Neural cell (in vitro differentiated cells): ENCODE data around the gene PPAN. TPM values are rescaled to one million over a fixed set of nuclear protein-coding genes. Genes with fewer than 3 reads are reported as not detected.

ENCODE experiments used
- H2AFZ ChIP-seq: fragments of 200-600, 300-800 bp; sonication (generic), shearing (Covaris generic); 2 replicates; pipeline ENCODE4 v1.6.0; 2014; ENCODE audit warnings: low read depth, mild to moderate bottlenecking, antibody characterized with exemption, low read length, moderate library complexity
- H3F3A ChIP-seq: fragments of 200-600 bp; shearing (Covaris generic); 2 replicates; pipeline ENCODE4 v1.6.1; 2016; ENCODE audit warnings: mild to moderate bottlenecking, moderate library complexity, mixed read lengths, antibody characterized with exemption, low read length; ENCODE audit not compliant: insufficient read depth, poor library complexity, severe bottlenecking
- H3K27ac ChIP-seq: fragments of 200-600, 300-800 bp; sonication (generic), shearing (Covaris generic); 2 replicates; pipeline ENCODE4 v1.5.1; 2014; ENCODE audit warnings: mild to moderate bottlenecking, low read length, moderate library complexity
- H3K27me3 ChIP-seq: fragments of 300-800, 200-600 bp; sonication (generic), shearing (Covaris generic); 2 replicates; pipeline ENCODE4 v1.6.0; 2014; ENCODE audit warnings: mild to moderate bottlenecking, low read depth, low read length, moderate library complexity; ENCODE audit not compliant: insufficient read depth
- H3K36me3 ChIP-seq: fragments of 300-800, 200-600 bp; sonication (generic), shearing (Covaris generic); 2 replicates; pipeline ENCODE4 v1.5.1; 2014; ENCODE audit warnings: mild to moderate bottlenecking, antibody characterized with exemption, low read length, moderate library complexity; ENCODE audit not compliant: insufficient read depth
- H3K4me2 ChIP-seq: fragments of 300-800, 200-600 bp; sonication (generic), shearing (Covaris generic); 2 replicates; pipeline ENCODE4 v1.6.0; 2014; ENCODE audit warnings: mild to moderate bottlenecking, low read length
- H3K4me3 ChIP-seq: fragments of 300-800, 200-600 bp; sonication (generic), shearing (Covaris generic); 2 replicates; pipeline ENCODE4 v1.5.1; 2014; ENCODE audit warnings: mild to moderate bottlenecking, low read length, moderate library complexity
- H3K79me2 ChIP-seq: fragments of 200-600 bp; shearing (Covaris generic); replicated peaks from 2 replicates; pipeline ENCODE4 v1.6.0; 2014; ENCODE audit warnings: mild to moderate bottlenecking, low read length, moderate library complexity; ENCODE audit not compliant: insufficient read depth
- H3K9ac ChIP-seq: fragments of 300-800, 200-600 bp; sonication (generic), shearing (Covaris generic); 2 replicates; pipeline ENCODE4 v1.6.1; 2016; ENCODE audit warnings: mild to moderate bottlenecking, low read length, mixed read lengths
- H3K9me2 ChIP-seq: fragments of 200-600 bp; shearing (Covaris generic); 2 replicates; pipeline ENCODE4 v1.6.1; 2016; ENCODE audit warnings: mild to moderate bottlenecking, low read length, mixed read lengths; ENCODE audit not compliant: insufficient read depth
- H3K9me3 ChIP-seq: fragments of 200-600, 300-800 bp; sonication (generic), shearing (Covaris generic); 2 replicates; pipeline ENCODE4 v1.6.1; 2016; ENCODE audit warnings: mild to moderate bottlenecking, mixed run types, low read length, moderate library complexity, mixed read lengths
- H4K20me1 ChIP-seq: fragments of 200-600 bp; shearing (Covaris generic); 2 replicates; pipeline ENCODE4 v1.6.1; 2016; ENCODE audit warnings: mild to moderate bottlenecking, mixed run types; ENCODE audit not compliant: insufficient read depth
- EP300 ChIP-seq: fragments of 450-650 bp; conservative IDR thresholded peaks from 2 replicates; pipeline ENCODE4 v1.6.1; 2014; ENCODE audit warnings: antibody characterized with exemption, mild to moderate bottlenecking, moderate library complexity; ENCODE audit not compliant: poor library complexity, severe bottlenecking
- EZH2 ChIP-seq: fragments of 200-600, 300-800 bp; shearing (Covaris generic), sonication (generic); IDR thresholded peaks from 2 replicates; pipeline ENCODE4 v1.6.1; 2014; ENCODE audit warnings: antibody characterized with exemption, low read length, borderline replicate concordance, mild to moderate bottlenecking; ENCODE audit not compliant: insufficient read depth, poor library complexity, severe bottlenecking
- MXI1 ChIP-seq: fragments of 450-650 bp; conservative IDR thresholded peaks from 2 replicates; pipeline ENCODE4 v1.6.1; 2014; ENCODE audit warnings: antibody characterized with exemption, mild to moderate bottlenecking; ENCODE audit not compliant: poor library complexity, severe bottlenecking
- POLR2AphosphoS5 ChIP-seq: IDR thresholded peaks from 2 replicates; pipeline ENCODE4 v1.6.1; 2012
- RAD21 ChIP-seq: fragments of 450-650 bp; conservative IDR thresholded peaks from 2 replicates; pipeline ENCODE4 v1.6.1; 2014; ENCODE audit warnings: antibody characterized with exemption, mild to moderate bottlenecking, moderate library complexity
- SMC3 ChIP-seq: fragments of 450-650 bp; conservative IDR thresholded peaks from 2 replicates; pipeline ENCODE4 v1.6.1; 2014; ENCODE audit warnings: antibody characterized with exemption, mild to moderate bottlenecking, moderate library complexity; ENCODE audit not compliant: poor library complexity
- TAF1 ChIP-seq: IDR thresholded peaks from 2 replicates; pipeline ENCODE4 v1.6.1; 2012; ENCODE audit warnings: low read depth
- polyA minus RNA-seq: library from RNA; depleted of rRNA, polyadenylated mRNA; stranded (reverse); fragments of >200 nt; gene quantifications from 2 replicates; pipeline ENCODE4 v1.2.3, GENCODE V29; 2014
- polyA plus RNA-seq: library from polyadenylated mRNA; depleted of rRNA; stranded (reverse); fragments of >200 nt; gene quantifications from 2 replicates; pipeline ENCODE4 v1.2.3, GENCODE V29; 2014
- TF ChIP-seq, protein P1 (sequence below): IDR thresholded peaks from 2 replicates; pipeline ENCODE4 v1.6.1; 2012; ENCODE audit warnings: borderline replicate concordance
- TF ChIP-seq, protein P2 (sequence below): fragments of 450-650 bp; IDR thresholded peaks from 2 replicates; pipeline ENCODE4 v1.5.1; 2014; ENCODE audit warnings: antibody characterized with exemption, mild to moderate bottlenecking, moderate library complexity; ENCODE audit not compliant: poor library complexity, severe bottlenecking

The PPAN gene, protein sequence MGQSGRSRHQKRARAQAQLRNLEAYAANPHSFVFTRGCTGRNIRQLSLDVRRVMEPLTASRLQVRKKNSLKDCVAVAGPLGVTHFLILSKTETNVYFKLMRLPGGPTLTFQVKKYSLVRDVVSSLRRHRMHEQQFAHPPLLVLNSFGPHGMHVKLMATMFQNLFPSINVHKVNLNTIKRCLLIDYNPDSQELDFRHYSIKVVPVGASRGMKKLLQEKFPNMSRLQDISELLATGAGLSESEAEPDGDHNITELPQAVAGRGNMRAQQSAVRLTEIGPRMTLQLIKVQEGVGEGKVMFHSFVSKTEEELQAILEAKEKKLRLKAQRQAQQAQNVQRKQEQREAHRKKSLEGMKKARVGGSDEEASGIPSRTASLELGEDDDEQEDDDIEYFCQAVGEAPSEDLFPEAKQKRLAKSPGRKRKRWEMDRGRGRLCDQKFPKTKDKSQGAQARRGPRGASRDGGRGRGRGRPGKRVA
- polyA plus RNA-seq (13.9 and 15.1 TPM in 2 replicates), polyA minus RNA-seq (24.4 and 28.5 TPM in 2 replicates)

DNA sequence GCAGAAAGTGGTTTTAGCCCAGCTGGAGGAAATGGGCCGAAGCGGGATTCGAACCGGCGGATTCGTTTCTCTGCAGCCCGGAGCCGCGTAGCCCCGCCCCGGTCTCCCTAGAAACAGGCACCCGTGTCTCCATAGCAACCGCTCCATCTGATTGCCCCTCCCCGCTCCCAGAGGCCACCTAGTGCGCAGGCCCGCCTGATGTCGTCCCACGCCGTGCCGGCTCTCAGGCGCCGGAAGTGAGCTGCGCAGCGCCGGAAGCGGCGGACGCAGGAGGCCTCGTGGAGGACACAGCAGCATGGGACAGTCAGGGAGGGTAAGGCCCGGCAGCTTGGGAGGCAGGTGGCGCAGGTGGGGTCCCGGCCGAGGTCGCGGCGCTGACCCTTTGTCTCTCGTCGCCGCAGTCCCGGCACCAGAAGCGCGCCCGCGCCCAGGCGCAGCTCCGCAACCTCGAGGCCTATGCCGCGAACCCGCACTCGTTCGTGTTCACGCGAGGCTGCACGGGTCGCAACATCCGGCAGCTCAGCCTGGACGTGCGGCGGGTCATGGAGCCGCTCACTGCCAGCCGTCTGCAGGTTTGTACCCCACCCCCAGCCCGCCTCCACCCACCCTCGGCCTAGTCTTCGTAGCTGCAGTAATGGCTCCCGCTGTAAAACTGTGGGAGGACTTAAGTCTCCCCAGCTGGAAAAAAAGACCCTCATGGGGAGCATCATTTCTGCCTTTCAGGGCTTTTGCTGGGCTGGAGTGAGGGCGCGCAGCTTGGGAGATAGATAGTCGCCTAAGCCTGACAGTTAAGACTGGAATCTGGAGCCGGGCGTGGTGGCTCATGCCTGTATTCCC lies at the start of gene PPAN:
Gene PPAN, plus strand, starts transcription at position 263 of the 837 bp plus-strand sequence. Its CDS starts 33 bp downstream, at position 296.
- H2AFZ ChIP-seq = no peak within 1 kb of the TSS
- no peaks in the 10 kb centered on the region for H4K20me1 ChIP-seq
- peak within 1 kb of the TSS; percentile 52 for H3K27ac ChIP-seq
- peaks cover 12% of the 10 kb centered on the region for H3K79me2 ChIP-seq
- no peaks in the 10 kb centered on the region for H3K36me3 ChIP-seq
- H3K9me2 ChIP-seq = no peaks in the 10 kb centered on the region
- H3F3A ChIP-seq = no peaks in the 10 kb centered on the region
- no peak for TF ChIP-seq EZH2
- peak; percentile 90 for TF ChIP-seq POLR2AphosphoS5
- no peak for TF ChIP-seq SMC3
- peak; percentile 60 for TF ChIP-seq EP300
- TF ChIP-seq TAF1 = no peak
- peak; percentile 100 for TF ChIP-seq MXI1
- no peak for TF ChIP-seq RAD21
- TF ChIP-seq, protein P1, sequence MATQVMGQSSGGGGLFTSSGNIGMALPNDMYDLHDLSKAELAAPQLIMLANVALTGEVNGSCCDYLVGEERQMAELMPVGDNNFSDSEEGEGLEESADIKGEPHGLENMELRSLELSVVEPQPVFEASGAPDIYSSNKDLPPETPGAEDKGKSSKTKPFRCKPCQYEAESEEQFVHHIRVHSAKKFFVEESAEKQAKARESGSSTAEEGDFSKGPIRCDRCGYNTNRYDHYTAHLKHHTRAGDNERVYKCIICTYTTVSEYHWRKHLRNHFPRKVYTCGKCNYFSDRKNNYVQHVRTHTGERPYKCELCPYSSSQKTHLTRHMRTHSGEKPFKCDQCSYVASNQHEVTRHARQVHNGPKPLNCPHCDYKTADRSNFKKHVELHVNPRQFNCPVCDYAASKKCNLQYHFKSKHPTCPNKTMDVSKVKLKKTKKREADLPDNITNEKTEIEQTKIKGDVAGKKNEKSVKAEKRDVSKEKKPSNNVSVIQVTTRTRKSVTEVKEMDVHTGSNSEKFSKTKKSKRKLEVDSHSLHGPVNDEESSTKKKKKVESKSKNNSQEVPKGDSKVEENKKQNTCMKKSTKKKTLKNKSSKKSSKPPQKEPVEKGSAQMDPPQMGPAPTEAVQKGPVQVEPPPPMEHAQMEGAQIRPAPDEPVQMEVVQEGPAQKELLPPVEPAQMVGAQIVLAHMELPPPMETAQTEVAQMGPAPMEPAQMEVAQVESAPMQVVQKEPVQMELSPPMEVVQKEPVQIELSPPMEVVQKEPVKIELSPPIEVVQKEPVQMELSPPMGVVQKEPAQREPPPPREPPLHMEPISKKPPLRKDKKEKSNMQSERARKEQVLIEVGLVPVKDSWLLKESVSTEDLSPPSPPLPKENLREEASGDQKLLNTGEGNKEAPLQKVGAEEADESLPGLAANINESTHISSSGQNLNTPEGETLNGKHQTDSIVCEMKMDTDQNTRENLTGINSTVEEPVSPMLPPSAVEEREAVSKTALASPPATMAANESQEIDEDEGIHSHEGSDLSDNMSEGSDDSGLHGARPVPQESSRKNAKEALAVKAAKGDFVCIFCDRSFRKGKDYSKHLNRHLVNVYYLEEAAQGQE = no peak
- TF ChIP-seq, protein P2, sequence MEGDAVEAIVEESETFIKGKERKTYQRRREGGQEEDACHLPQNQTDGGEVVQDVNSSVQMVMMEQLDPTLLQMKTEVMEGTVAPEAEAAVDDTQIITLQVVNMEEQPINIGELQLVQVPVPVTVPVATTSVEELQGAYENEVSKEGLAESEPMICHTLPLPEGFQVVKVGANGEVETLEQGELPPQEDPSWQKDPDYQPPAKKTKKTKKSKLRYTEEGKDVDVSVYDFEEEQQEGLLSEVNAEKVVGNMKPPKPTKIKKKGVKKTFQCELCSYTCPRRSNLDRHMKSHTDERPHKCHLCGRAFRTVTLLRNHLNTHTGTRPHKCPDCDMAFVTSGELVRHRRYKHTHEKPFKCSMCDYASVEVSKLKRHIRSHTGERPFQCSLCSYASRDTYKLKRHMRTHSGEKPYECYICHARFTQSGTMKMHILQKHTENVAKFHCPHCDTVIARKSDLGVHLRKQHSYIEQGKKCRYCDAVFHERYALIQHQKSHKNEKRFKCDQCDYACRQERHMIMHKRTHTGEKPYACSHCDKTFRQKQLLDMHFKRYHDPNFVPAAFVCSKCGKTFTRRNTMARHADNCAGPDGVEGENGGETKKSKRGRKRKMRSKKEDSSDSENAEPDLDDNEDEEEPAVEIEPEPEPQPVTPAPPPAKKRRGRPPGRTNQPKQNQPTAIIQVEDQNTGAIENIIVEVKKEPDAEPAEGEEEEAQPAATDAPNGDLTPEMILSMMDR = no peak
- H3K9ac ChIP-seq = peak within 1 kb of the TSS; percentile 75
- H3K9me3 ChIP-seq = no peaks in the 10 kb centered on the region
- H3K27me3 ChIP-seq = no peaks in the 10 kb centered on the region
- H3K4me2 ChIP-seq = peak within 1 kb of the TSS; percentile 80
- peak within 1 kb of the TSS; percentile 94 for H3K4me3 ChIP-seq

DNA sequence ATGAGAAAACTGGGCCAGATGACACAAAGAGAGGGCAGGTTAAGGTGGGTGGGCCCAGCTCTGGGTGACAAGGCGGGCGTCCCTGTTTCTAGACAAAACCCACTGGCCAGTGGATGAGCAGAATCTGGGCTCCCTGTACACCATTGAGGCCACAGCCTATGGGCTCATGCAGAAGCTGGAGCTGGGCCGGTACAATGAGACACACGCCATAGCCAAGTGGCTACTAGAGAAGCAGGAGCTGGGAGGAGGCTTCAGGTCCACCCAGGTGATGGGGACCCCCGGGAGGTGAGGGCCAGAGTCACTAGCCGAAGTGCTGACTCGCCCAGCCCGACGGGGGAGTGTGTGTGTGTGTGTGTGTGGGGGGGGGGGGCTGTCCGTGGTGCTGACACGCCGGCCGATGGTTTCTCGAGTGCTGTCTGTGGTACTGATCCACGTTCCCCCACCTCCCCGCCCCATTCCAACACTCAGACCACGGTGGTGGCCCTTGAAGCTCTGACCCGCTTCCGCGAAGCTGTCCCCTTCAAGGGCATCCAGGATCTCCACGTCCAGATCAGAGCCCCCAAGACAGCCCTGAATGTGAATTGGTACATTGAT lies 44.3 kb upstream of the PPAN start:
- Histone ChIP-seq H3K79me2 (no peaks in the 10 kb centered on the region), H4K20me1 (no peaks in the 10 kb centered on the region), H3K27me3 (no peaks in the 10 kb centered on the region), H3K9ac (no peak overlapping the region), H3K27ac (no peak overlapping the region), H3K4me2 (no peak overlapping the region), H3K9me3 (no peaks in the 10 kb centered on the region), H3F3A (no peaks in the 10 kb centered on the region), H3K36me3 (no peaks in the 10 kb centered on the region), H3K9me2 (no peaks in the 10 kb centered on the region), H3K4me3 (no peak overlapping the region), H2AFZ (no peak overlapping the region)
- TF ChIP-seq EZH2 = no peak
- no peak for TF ChIP-seq SMC3
- TF ChIP-seq RAD21 = no peak
- TF ChIP-seq EP300 = no peak
- TF ChIP-seq, protein P2 = no peak
- no peak for TF ChIP-seq POLR2AphosphoS5
- TF ChIP-seq TAF1 = no peak
- TF ChIP-seq, protein P1 = no peak
- no peak for TF ChIP-seq MXI1
